ENCODE measurements around the gene GUSB.
"Not testable (repeated sequence)": the region's sequence is repeated elsewhere in the genome, so short reads cannot be mapped to it uniquely, and the experiment has no call there.

Gene GUSB

GRCh38 chr7:65974191-65974801, 7.7 kb downstream of the GUSB start:
- TF ChIP-seq CTCF (conservative IDR thresholded peaks at IDR 0.05; ENCODE audit: low read depth) = no peak
- no peak for DNase-seq (ENCODE audit: low spot score)
- POLR2A ChIA-PET (ENCODE audit: low non-redundant PET) = no interaction called here
- H3K27ac ChIP-seq = no peak overlapping the region
- CTCF ChIA-PET = interaction anchor here (0.6 kb wide), 1 partner anchor 16 kb away, joined by 3 read pairs; no protein-coding TSS in a partner anchor

- peak overlapping the region; percentile 1; the same call in 1 of the 2 replicates for H3K27ac ChIP-seq
- no peak for DNase-seq (ENCODE audit: low spot score)
- CTCF ChIA-PET = interaction anchor here (0.7 kb wide), 1 partner anchor 17 kb away, joined by 3 read pairs; no protein-coding TSS in a partner anchor
- TF ChIP-seq CTCF (conservative IDR thresholded peaks at IDR 0.05; ENCODE audit: low read depth) = no peak
- POLR2A ChIA-PET (ENCODE audit: low non-redundant PET) = no interaction called here
Measured at GRCh38 chr7:65972976-65973375, 9.0 kb downstream of the GUSB start.

DNA sequence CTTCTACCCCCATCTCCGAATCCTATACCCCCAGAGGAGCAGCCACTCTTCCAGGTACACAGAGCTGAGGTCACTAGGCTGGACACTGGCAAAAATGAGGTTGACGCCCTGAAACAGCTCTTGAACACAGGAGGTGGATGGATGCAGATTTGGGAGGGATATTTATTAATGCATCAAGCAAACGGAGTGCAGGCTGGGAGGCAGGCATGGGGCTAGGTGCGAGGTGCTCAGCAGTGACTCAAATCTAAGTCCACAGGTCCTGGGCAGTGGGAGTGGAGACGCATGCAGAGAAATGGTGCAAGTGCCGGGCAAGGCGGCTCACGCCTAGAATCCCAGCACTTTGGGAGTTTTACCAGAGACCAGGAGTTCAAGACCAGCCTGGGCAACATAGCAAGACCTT, 11.0 kb downstream of the GUSB start:
- no peak for TF ChIP-seq CTCF (conservative IDR thresholded peaks at IDR 0.05; ENCODE audit: low read depth)
- CTCF ChIA-PET = no interaction called here
- H3K27ac ChIP-seq = no peak overlapping the region
- POLR2A ChIA-PET (ENCODE audit: low non-redundant PET) = no interaction called here
- DNase-seq (ENCODE audit: low spot score) = no peak

- peak overlapping the region; percentile 33; the same call in 1 of the 2 replicates for H3K27ac ChIP-seq
- ChIA-PET CTCF (no interaction called here), POLR2A (ENCODE audit: low non-redundant PET) (no interaction called here)
- TF ChIP-seq CTCF (conservative IDR thresholded peaks at IDR 0.05; ENCODE audit: low read depth) = no peak
- no peak for DNase-seq (ENCODE audit: low spot score)
Measured at GRCh38 chr7:65968256-65969185, 13.5 kb downstream of the GUSB start.

GRCh38 chr7:65967361-65968155, 14.5 kb downstream of the GUSB start:
- no peak for DNase-seq (ENCODE audit: low spot score)
- peak overlapping the region; percentile 33 for H3K27ac ChIP-seq
- ChIA-PET POLR2A (ENCODE audit: low non-redundant PET) (no interaction called here), CTCF (no interaction called here)
- no peak for TF ChIP-seq CTCF (conservative IDR thresholded peaks at IDR 0.05; ENCODE audit: low read depth)

- no peak for TF ChIP-seq CTCF (conservative IDR thresholded peaks at IDR 0.05; ENCODE audit: low read depth)
- CTCF ChIA-PET = no interaction called here
- DNase-seq (ENCODE audit: low spot score) = no peak
- no peak overlapping the region for H3K27ac ChIP-seq
- POLR2A ChIA-PET (ENCODE audit: low non-redundant PET) = no interaction called here
Measured at GRCh38 chr7:65966146-65966545, 15.9 kb downstream of the GUSB start.

DNA sequence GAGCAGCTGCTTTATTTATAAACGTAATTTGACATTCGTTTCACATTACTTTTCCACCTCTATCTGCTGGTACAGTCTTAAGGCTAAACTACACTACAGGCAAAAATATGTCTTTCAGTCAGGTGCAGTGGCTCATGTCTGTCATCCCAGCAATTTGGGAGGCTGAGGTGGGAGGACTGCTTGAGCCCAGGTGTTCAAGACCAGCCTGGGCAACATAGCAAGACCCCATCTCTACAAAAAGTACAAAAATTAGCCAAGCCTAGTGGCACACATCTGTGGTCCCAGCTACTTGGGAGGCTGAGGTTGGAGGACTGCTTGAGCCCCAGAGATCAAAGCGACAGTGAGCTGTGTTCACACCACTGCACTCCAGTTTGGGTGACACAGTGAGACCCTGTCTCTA, 17.3 kb downstream of the GUSB start:
- DNase-seq (ENCODE audit: low spot score); CTCF ChIA-PET; POLR2A ChIA-PET (ENCODE audit: low non-redundant PET); H3K27ac ChIP-seq: not testable (repeated sequence)

Measured in RWPE1 (cell line).